Common myeloid progenitor, CD34-positive (primary cell): Measurements from ENCODE around the gene FLAD1.
A peak's percentile ranks its signal among the peaks of the same experiment; 100 is the strongest.
"Not testable (repeated sequence)": the region's sequence is repeated elsewhere in the genome, so short reads cannot be mapped to it uniquely, and the experiment has no call there.

ENCODE experiments used
- CTCF ChIA-PET: fragments of 350-600 bp; sonication (Branson Sonifier 250); formaldehyde crosslinking; loops from one replicate; lab custom pipeline; 2021; ENCODE audit warnings: antibody characterized with exemption; lab: Charles Lee
- POLR2A ChIA-PET: fragments of 350-600 bp; sonication (Branson Sonifier 250); formaldehyde crosslinking; loops from one replicate; lab custom pipeline; 2021; ENCODE audit warnings: antibody characterized with exemption; lab: Charles Lee
- DNase-seq, 3 donors: peaks; one replicate each; pipeline versions ENCODE4 v3.0.0 to v3.0.0-alpha.2; 2013
- H3K27ac ChIP-seq, 2 experiments: 1 replicate in 1 of 2; 2 replicates in 1 of 2; pipeline ENCODE4 v1.7.0; 2013; ENCODE audit warnings: inconsistent platforms in 2 of 2, low read length in 2 of 2, mild to moderate bottlenecking in 2 of 2, low read depth in 1 of 2, moderate library complexity in 1 of 2; ENCODE audit not compliant: severe bottlenecking in 2 of 2, insufficient read depth in 1 of 2, poor library complexity in 1 of 2
- H3K27me3 ChIP-seq, 5 experiments: replicated peaks in 2 of 5; 1 replicate in 3 of 5; 2 replicates in 2 of 5; pipeline versions ENCODE4 v1.6.1 to v1.7.0; 2013; ENCODE audit warnings: low read length in 4 of 5, mild to moderate bottlenecking in 2 of 5, moderate library complexity in 2 of 5, inconsistent platforms in 1 of 5; ENCODE audit not compliant: insufficient read depth in 5 of 5, control insufficient read depth in 4 of 5
- H3K36me3 ChIP-seq, 4 experiments: 1 replicate in 2 of 4; 2 replicates in 2 of 4; pipeline versions ENCODE4 v1.6.1 to v1.7.0; 2013; ENCODE audit warnings: low read length in 3 of 4, control low read depth in 1 of 4, mild to moderate bottlenecking in 1 of 4; ENCODE audit not compliant: control insufficient read depth in 4 of 4, insufficient read depth in 4 of 4
- H3K4me1 ChIP-seq, 4 experiments: 1 replicate in 3 of 4; 2 replicates in 1 of 4; pipeline versions ENCODE4 v1.6.1 to v1.7.1; 2013; ENCODE audit warnings: low read length in 3 of 4, mild to moderate bottlenecking in 3 of 4, control low read depth in 1 of 4, inconsistent platforms in 1 of 4, moderate library complexity in 1 of 4; ENCODE audit not compliant: control insufficient read depth in 4 of 4, insufficient read depth in 4 of 4; ENCODE audit errors: control extremely low read depth in 1 of 4
- H3K4me3 ChIP-seq, 7 experiments: 1 replicate in 4 of 7; 2 replicates in 3 of 7; pipeline versions ENCODE4 v1.5.1 to v1.7.0; 2013; ENCODE audit warnings: mild to moderate bottlenecking in 7 of 7, low read length in 6 of 7, moderate library complexity in 6 of 7, inconsistent platforms in 2 of 7, low read depth in 2 of 7, control low read depth in 1 of 7; ENCODE audit not compliant: insufficient read depth in 4 of 7, control insufficient read depth in 1 of 7; ENCODE audit errors: extremely low read depth in 1 of 7
- H3K9me3 ChIP-seq, 5 experiments: 1 replicate in 4 of 5; 2 replicates in 1 of 5; pipeline versions ENCODE4 v1.6.1 to v1.7.1; 2013; ENCODE audit warnings: low read length in 4 of 5, mild to moderate bottlenecking in 2 of 5, inconsistent platforms in 1 of 5, low read depth in 1 of 5, moderate library complexity in 1 of 5; ENCODE audit not compliant: control insufficient read depth in 4 of 5, insufficient read depth in 2 of 5; ENCODE audit errors: control extremely low read depth in 1 of 5
- WGBS: methylation state at CpG from one replicate; pipeline ENCODE4 v1.1.5; 2013; ENCODE audit not compliant: insufficient coverage; 5-methylcytosine and 5-hydroxymethylcytosine counted together

The FLAD1 gene

DNA sequence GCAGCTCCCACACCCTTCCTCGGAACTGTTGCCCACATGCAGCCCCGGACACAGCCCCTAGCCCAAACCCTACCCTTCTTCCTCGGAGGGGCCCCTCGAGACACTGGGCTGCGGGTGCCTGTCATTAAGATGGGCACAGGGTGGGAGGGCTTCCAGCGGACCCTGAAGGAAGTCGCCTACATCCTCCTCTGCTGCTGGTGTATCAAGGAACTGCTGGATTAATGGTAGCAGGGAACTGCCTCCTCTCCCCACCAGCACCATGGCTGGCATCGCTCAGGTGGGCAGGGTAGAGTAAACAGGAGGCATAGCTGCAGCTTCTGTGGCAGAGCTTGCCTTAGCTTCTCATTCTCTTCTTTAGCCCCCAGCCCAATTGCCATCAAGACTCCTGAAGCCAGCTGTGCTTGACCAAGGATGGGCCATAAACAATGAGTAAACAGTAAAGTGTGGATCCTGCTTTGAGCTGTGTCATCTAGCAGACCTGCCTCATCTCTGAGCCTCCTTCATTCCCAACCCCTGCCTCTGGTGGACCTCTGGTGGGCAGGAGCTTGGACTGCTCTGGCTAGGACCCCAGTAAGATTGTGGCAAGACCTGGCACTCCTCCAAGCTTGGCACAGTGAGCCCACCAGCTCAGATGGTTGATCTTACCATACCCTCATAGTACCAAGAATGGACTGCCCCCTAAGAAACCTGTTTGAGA is 10.6 kb downstream of the FLAD1 start, which contains the start of gene LENEP:
Gene LENEP (plus strand): TSS at position 15 of the 697 bp plus-strand sequence. CDS start 22 bp downstream, at position 37.
- Histone ChIP-seq H3K9me3 (no peaks in the 10 kb centered on the region), H3K4me1 (peaks cover 4 to 54% (median 44%) of the 10 kb centered on the region in 4 experiments), H3K27me3 (no peaks in the 10 kb centered on the region), H3K27ac (no peak within 1 kb of the TSS), H3K36me3 (peaks cover 4 to 32% (median 20%) of the 10 kb centered on the region in 4 experiments), H3K4me3 (no peak within 1 kb of the TSS)
- ChIA-PET POLR2A (interaction anchor here (1.0 kb wide), 1 partner anchor 11 kb away, joined by 3 read pairs; the partner anchor contains the start of gene FLAD1), CTCF (interaction anchor here (0.7 to 14.0 kb wide), 24 partner anchors 7 to 87 kb away, joined by 3 to 320 read pairs (median 4); partner anchors contain the start of genes CKS1B, FLAD1, PBXIP1 and PYGO2)
- no peak for DNase-seq
- WGBS: 93% methylated on average over 5 of the region's 8 CpGs

GRCh38 chr1:154994269-154994587 is 11.1 kb downstream of the FLAD1 start:
- Histone ChIP-seq H3K27ac (no peak overlapping the region), H3K36me3 (peaks cover 4 to 27% (median 15%) of the 10 kb centered on the region in 4 experiments), H3K4me3 (no peak overlapping the region), H3K4me1 (peaks cover 4 to 59% (median 49%) of the 10 kb centered on the region in 4 experiments), H3K9me3 (no peaks in the 10 kb centered on the region), H3K27me3 (no peaks in the 10 kb centered on the region)
- DNase-seq: no peak
- POLR2A ChIA-PET: interaction anchor here (1.0 kb wide), 1 partner anchor 11 kb away, joined by 3 read pairs; the partner anchor contains the start of gene FLAD1
- CTCF ChIA-PET: interaction anchor here (0.8 to 14.0 kb wide), 21 partner anchors 13 to 81 kb away, joined by 3 to 320 read pairs (median 5); partner anchors contain the start of genes CKS1B, FLAD1, PBXIP1 and PYGO2
- 77% methylated on average over 1 of the region's 1 CpG for WGBS

GRCh38 chr1:154994591-154994990 is 11.4 kb downstream of the FLAD1 start:
- DNase-seq: no peak
- peaks cover 4 to 24% (median 12%) of the 10 kb centered on the region in 4 experiments for H3K36me3 ChIP-seq
- CTCF ChIA-PET: interaction anchor here (0.6 to 14.0 kb wide), 23 partner anchors 13 to 103 kb away, joined by 3 to 320 read pairs (median 4); partner anchors contain the start of genes CKS1B, FLAD1, PBXIP1 and PYGO2
- peaks cover 4 to 61% (median 52%) of the 10 kb centered on the region in 4 experiments for H3K4me1 ChIP-seq
- H3K27me3 ChIP-seq: no peaks in the 10 kb centered on the region
- POLR2A ChIA-PET: interaction anchor here (0.7 to 1.0 kb wide), 2 partner anchors 11 to 23 kb away, joined by 3 read pairs; partner anchors contain the start of gene FLAD1
- H3K27ac ChIP-seq: no peak overlapping the region
- WGBS: 39% methylated on average over 3 of the region's 3 CpGs
- H3K4me3 ChIP-seq: no peak overlapping the region
- no peaks in the 10 kb centered on the region for H3K9me3 ChIP-seq

GRCh38 chr1:154995301-154995983 is 12.3 kb downstream of the FLAD1 start:
- H3K27ac ChIP-seq, H3K9me3 ChIP-seq, H3K27me3 ChIP-seq, H3K4me3 ChIP-seq: not testable (repeated sequence)
- Histone ChIP-seq H3K4me1 (peaks cover 7 to 69% (median 60%) of the 10 kb centered on the region in 4 experiments), H3K36me3 (peaks cover 0 to 15% (median 4%) of the 10 kb centered on the region in 4 experiments)
- 88% methylated on average over 3 of the region's 13 CpGs for WGBS
- peak; percentile 54 to 69 (median 55) for DNase-seq
- ChIA-PET POLR2A (interaction anchor here (1.3 kb wide), 1 partner anchor 34 kb away, joined by 4 read pairs; the partner anchor contains the start of gene PYGO2), CTCF (interaction anchor here (0.8 to 14.0 kb wide), 12 partner anchors 13 to 315 kb away, joined by 3 to 320 read pairs (median 4); partner anchors contain the start of genes CKS1B, FLAD1 and SHC1)

DNA sequence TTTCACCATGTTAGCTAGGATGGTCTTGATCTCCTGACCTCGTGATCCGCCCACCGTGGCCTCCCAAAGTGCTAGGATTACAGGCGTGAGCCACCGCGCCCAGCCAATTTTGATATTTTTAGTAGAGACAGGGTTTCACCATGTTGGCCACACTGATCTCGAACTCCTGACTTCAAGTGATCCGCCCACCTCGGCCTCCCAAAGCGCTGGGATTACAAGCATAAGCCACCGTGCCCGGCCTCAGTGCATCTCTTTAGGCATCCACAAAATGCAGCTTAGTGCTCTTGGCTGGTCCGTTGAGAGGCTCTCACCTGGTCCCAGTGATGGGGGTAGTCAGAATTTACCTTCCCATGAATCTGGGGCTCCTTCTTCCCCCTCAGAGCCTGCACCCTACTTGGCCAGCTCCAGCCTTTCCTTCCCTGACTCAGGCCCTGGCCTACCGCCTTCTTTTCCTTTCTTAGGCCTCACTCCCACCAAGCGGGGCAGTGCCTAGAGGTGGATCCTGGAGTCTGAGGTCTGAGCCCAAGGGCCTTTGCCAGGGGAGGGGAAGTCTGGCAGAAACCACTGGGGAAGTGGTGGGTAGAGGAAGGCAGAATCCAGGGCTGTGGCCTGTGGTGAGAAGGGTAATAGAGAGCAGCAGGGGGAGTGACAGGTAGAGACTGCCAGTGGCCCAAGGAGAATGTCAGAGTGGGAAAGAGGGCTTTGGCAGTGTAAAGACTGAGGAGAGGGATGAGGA is 14.0 kb downstream of the FLAD1 start:
- H3K4me1 ChIP-seq: peaks cover 7 to 83% (median 73%) of the 10 kb centered on the region in 4 experiments
- H3K4me3 ChIP-seq: peak overlapping the region in 2 of 7 experiments; percentile 28
- ChIA-PET POLR2A (interaction anchor here (0.5 to 1.3 kb wide), 2 partner anchors 36 to 129 kb away, joined by 3 to 4 read pairs; partner anchors contain the start of gene PYGO2), CTCF (interaction anchor here (1.0 to 14.0 kb wide), 11 partner anchors 11 to 63 kb away, joined by 3 to 320 read pairs (median 5); partner anchors contain the start of genes CKS1B, FLAD1, PBXIP1 and PYGO2)
- H3K27me3 ChIP-seq: no peaks in the 10 kb centered on the region
- no peaks in the 10 kb centered on the region for H3K9me3 ChIP-seq
- DNase-seq: peak; percentile 71 to 84 (median 82)
- 76% methylated on average over 13 of the region's 15 CpGs for WGBS
- H3K36me3 ChIP-seq: peaks cover 0 to 7% (median 3%) of the 10 kb centered on the region in 4 experiments
- no peak overlapping the region for H3K27ac ChIP-seq

DNA sequence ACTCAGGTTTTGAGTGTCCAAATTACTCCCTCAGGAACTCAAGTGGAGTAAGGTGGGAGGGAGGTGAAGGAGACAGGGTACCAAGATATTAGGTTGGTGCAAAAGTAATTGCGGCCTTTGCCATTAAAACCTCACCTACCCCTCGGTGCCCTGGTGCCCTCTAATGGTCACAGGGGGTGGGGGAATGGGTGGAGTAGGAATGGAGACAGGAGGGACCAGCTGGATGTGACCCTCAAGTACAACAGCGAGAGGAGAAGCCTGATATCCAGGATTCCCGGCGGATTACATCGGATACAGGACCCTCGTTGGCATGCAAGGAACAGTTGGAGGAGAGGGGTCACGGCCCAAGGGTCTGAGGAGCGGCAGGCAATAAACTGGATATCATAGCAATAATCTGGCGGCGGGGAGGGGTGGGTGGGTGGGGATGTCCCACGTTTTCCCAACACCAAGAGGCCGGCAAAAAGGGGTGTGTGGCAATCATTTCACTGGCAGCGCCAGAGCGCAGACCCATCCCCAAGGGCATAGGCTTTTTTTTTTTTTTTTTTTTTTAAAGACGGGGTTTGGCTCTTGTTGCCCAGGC is 15.1 kb downstream of the FLAD1 start:
- CTCF ChIA-PET: interaction anchor here (0.7 to 14.0 kb wide), 13 partner anchors 8 to 215 kb away, joined by 3 to 320 read pairs (median 6); partner anchors contain the start of genes CKS1B, FLAD1, PBXIP1 and PYGO2

More for the DNA sequence above, 15.1 kb downstream of the FLAD1 start:
- POLR2A ChIA-PET: interaction anchor here (1.8 kb wide), 1 partner anchor 25 kb away, joined by 6 read pairs; no protein-coding TSS in a partner anchor
- H3K4me1 ChIP-seq: peaks cover 9 to 82% (median 76%) of the 10 kb centered on the region in 4 experiments
- no peaks in the 10 kb centered on the region for H3K27me3 ChIP-seq
- no peaks in the 10 kb centered on the region for H3K36me3 ChIP-seq
- H3K4me3 ChIP-seq: no peak overlapping the region
- H3K27ac ChIP-seq: no peak overlapping the region
- no peak for DNase-seq
- no peaks in the 10 kb centered on the region for H3K9me3 ChIP-seq
- WGBS: 85% methylated on average over 9 of the region's 16 CpGs
